GM12874 (cell line): Measurements from ENCODE around the gene NFKBIZ.

Experiments
- CTCF ChIP-seq: IDR thresholded peaks from 2 replicates; pipeline ENCODE4 v1.5.1; 2011; ENCODE audit warnings: low read depth, mild to moderate bottlenecking, control low read depth, low read length, moderate library complexity; ENCODE audit not compliant: insufficient read depth

Gene NFKBIZ

GRCh38 chr3:101809178-101810021 is 39.9 kb upstream of the NFKBIZ start:
- TF ChIP-seq CTCF = peak; percentile 58

DNA sequence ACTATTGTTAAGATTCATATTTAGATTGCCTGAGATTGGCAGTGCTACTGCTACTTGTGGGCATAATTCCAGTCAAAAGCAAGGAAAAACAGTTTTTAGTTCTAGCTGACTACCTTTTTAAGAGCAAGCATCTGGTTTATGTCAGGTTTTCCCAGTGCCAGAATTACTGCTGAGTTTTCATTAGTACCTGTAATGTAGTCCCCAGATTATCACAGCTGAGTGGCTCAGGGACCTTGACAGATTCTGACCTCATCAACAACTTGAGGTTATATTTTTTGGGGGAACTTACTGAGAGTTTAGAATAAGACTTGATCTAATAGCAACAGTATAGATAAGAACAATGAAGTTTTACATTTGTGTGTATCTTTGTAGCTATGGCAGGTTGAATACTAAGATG is 39.3 kb upstream of the NFKBIZ start:
- no peak for TF ChIP-seq CTCF

- TF ChIP-seq CTCF = no peak
These were observed 37.4 kb upstream of the NFKBIZ start for GRCh38 chr3:101811875-101812274.

GRCh38 chr3:101812895-101813294 is 36.4 kb upstream of the NFKBIZ start:
- no peak for TF ChIP-seq CTCF

- no peak for TF ChIP-seq CTCF
These were observed 35.4 kb upstream of the NFKBIZ start for GRCh38 chr3:101813817-101814440.

GRCh38 chr3:101814835-101815234 is 34.5 kb upstream of the NFKBIZ start:
- TF ChIP-seq CTCF = no peak

DNA sequence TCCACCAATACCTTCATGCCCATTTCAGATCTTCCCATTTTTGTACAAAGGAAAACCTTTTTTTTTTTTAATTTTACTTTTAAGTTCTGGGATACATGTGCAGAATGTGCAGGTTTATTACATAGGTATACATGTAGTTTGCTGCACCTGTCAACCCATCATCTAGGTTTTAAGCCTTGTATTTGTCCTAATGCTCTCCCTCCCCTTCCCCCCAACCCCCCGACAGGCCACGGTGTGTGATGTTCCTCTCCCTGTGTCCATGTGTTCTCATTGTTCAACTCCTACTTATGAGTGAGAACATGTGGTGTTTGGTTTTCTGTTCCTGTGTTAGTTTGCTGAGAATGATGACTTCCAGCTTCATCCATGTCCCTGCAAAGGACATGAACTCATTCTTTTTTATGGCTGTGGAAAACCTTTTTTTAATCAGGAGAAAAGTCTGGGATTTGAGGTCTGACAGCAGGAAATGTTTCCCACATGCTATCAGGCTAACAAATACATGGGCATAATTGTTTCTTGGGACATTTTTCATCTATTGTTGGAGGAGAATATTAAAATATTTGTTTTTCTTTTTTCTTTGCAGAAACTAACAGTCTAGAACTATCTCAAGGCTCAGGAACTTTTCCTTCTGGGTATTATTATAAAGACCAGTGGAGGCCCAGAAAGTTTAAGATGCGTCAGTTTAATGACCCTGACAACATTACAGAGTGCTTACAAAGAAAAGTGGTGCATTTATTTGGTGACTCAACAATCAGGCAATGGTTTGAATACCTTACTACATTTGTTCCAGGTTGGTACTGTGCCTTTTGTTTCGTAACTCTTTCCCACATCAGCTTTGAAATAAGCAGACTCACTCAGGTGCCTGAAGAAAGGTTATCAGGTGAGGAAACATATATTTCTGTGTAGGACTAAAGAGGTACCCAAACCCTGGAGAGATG is 32.8 kb upstream of the NFKBIZ start:
- no peak for TF ChIP-seq CTCF
